Measurements from ENCODE around the gene ZSCAN5C. TPM values are rescaled to one million over a fixed set of nuclear protein-coding genes. Genes with fewer than 3 reads are reported as not detected.
"Not testable (repeated sequence)": the region's sequence is repeated elsewhere in the genome, so short reads cannot be mapped to it uniquely, and the experiment has no call there.

The ZSCAN5C gene
- total RNA-seq, 1 donor from 2014 or later: not detected

GRCh38 chr19:56217039-56217949, 15.2 kb downstream of the ZSCAN5C start:
- Mint-ChIP-seq H3K4me1 (ENCODE audit: low read depth) (no peaks in the 10 kb centered on the region), H3K9me3 (ENCODE audit: low read depth) (peaks cover 34% of the 10 kb centered on the region), H3K27me3 (ENCODE audit: low read depth) (no peaks in the 10 kb centered on the region), H3K27ac (ENCODE audit: unreplicated experiment) (no peak overlapping the region), H3K4me3 (ENCODE audit: unreplicated experiment) (peak overlapping the region; percentile 28), H3K36me3 (ENCODE audit: low read depth) (peaks cover 2% of the 10 kb centered on the region)
- no peak for TF ChIP-seq CTCF (IDR thresholded peaks at IDR 0.05)
- no peak for DNase-seq (ENCODE audit: low spot score)

- H3K4me3 Mint-ChIP-seq (ENCODE audit: unreplicated experiment): no peak overlapping the region
These were observed 16.9 kb downstream of the ZSCAN5C start for GRCh38 chr19:56218961-56219360.

DNA sequence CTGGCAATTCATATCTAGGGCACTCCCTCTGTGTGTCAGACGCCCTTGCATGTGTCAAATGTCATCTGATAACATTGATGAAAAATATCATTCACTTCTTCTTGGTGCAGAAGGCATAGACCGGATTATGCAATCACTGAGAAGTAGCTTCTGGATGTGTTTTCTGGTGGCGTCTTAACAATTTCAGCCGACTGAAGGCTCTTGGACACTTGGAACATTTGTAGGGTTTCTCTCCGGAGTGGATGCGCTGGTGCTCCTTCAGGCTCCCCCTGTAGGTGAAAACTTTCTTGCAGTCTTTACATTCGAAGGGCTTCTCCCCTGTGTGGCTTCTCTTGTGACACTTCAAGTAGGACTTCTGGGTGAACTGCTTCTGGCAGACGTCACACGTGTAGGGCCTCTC, 19.4 kb downstream of the ZSCAN5C start:
- not testable (repeated sequence) for DNase-seq (ENCODE audit: low spot score); H3K27ac Mint-ChIP-seq (ENCODE audit: unreplicated experiment); H3K4me1 Mint-ChIP-seq (ENCODE audit: low read depth); H3K36me3 Mint-ChIP-seq (ENCODE audit: low read depth); H3K4me3 Mint-ChIP-seq (ENCODE audit: unreplicated experiment); H3K27me3 Mint-ChIP-seq (ENCODE audit: low read depth)
- peaks cover 22% of the 10 kb centered on the region for H3K9me3 Mint-ChIP-seq (ENCODE audit: low read depth)

More at GRCh38 chr19:56218961-56219360, 16.9 kb downstream of the ZSCAN5C start:
- TF ChIP-seq CTCF (IDR thresholded peaks at IDR 0.05): no peak
- H3K27ac Mint-ChIP-seq (ENCODE audit: unreplicated experiment): no peak overlapping the region
- peaks cover 35% of the 10 kb centered on the region for H3K9me3 Mint-ChIP-seq (ENCODE audit: low read depth)
- peaks cover 5% of the 10 kb centered on the region for H3K36me3 Mint-ChIP-seq (ENCODE audit: low read depth)
- H3K27me3 Mint-ChIP-seq (ENCODE audit: low read depth): no peaks in the 10 kb centered on the region
- no peaks in the 10 kb centered on the region for H3K4me1 Mint-ChIP-seq (ENCODE audit: low read depth)
- no peak for DNase-seq (ENCODE audit: low spot score)

DNA sequence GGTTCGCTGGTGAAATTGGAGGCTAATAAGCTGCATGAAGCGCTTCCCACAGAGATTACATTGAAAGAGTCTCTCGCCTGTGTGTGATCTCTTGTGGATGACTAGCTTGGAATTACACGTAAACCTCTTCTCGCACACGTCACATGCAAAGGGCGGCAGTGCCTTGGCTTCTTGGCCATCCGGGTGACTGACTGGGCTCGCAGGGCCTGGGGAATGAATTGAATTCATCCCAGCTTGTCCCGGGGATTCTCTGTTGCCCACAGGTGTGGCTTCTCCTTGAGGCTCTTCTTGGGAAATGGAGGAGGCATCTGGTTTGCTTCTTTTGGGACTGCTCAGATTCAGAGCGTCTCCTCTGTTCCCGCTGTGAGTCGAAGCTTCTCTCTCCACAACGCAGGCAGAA, 19.8 kb downstream of the ZSCAN5C start:
- H3K9me3 Mint-ChIP-seq (ENCODE audit: low read depth): peaks cover 22% of the 10 kb centered on the region
- H3K36me3 Mint-ChIP-seq (ENCODE audit: low read depth): peaks cover 5% of the 10 kb centered on the region
- H3K4me3 Mint-ChIP-seq (ENCODE audit: unreplicated experiment): no peak overlapping the region
- no peaks in the 10 kb centered on the region for H3K4me1 Mint-ChIP-seq (ENCODE audit: low read depth)
- H3K27me3 Mint-ChIP-seq (ENCODE audit: low read depth): no peaks in the 10 kb centered on the region
- no peak overlapping the region for H3K27ac Mint-ChIP-seq (ENCODE audit: unreplicated experiment)
- TF ChIP-seq CTCF (IDR thresholded peaks at IDR 0.05): peak; percentile 3
- DNase-seq (ENCODE audit: low spot score): no peak

DNA sequence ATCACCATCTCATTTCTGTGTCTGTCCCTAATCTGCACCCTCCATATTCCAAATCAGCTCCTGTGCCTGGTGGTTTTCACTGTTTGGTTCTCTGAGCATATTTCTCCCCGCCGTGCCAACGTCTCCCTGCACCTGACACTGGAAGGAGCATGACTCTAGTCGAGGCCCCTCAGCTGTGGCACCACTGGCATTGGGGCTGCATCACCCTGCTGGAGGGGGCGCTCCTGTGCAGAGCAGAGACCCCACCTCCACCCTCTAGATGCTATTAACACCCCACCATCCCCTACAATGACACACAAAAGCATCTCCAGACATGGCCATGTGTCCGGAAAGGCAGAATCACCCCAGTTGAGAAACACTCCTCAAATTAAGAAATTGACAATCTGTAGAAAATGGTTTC, 20.8 kb downstream of the ZSCAN5C start:
- TF ChIP-seq CTCF (IDR thresholded peaks at IDR 0.05): no peak
- no peak for DNase-seq (ENCODE audit: low spot score)
- H3K9me3 Mint-ChIP-seq (ENCODE audit: low read depth): peaks cover 22% of the 10 kb centered on the region
- peaks cover 5% of the 10 kb centered on the region for H3K36me3 Mint-ChIP-seq (ENCODE audit: low read depth)
- H3K4me3 Mint-ChIP-seq (ENCODE audit: unreplicated experiment): no peak overlapping the region
- no peak overlapping the region for H3K27ac Mint-ChIP-seq (ENCODE audit: unreplicated experiment)
- no peaks in the 10 kb centered on the region for H3K27me3 Mint-ChIP-seq (ENCODE audit: low read depth)
- no peaks in the 10 kb centered on the region for H3K4me1 Mint-ChIP-seq (ENCODE audit: low read depth)

DNA sequence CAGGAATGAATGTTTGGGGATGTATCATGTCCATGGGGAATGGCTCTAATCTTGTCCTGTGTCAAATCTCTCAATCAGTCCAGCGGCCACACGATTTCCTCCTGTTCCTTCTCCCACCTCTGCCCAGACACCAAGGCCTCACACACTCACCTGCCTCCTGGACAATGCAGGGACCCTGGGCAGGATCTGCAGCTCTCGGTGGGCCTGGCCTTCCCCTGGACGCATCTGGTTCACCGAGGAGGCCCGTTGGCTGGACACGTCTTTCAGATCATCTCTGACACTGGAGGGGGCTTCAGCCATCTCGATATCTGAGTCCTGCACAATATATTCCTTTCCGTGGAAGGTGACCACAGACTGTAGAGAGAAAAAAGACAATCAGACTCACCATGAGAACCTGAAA, 21.4 kb downstream of the ZSCAN5C start:
- TF ChIP-seq CTCF (IDR thresholded peaks at IDR 0.05): no peak
- Mint-ChIP-seq H3K27me3 (ENCODE audit: low read depth) (no peaks in the 10 kb centered on the region), H3K27ac (ENCODE audit: unreplicated experiment) (no peak overlapping the region), H3K4me1 (ENCODE audit: low read depth) (no peaks in the 10 kb centered on the region), H3K36me3 (ENCODE audit: low read depth) (peaks cover 5% of the 10 kb centered on the region), H3K9me3 (ENCODE audit: low read depth) (peaks cover 20% of the 10 kb centered on the region), H3K4me3 (ENCODE audit: unreplicated experiment) (no peak overlapping the region)
- no peak for DNase-seq (ENCODE audit: low spot score)
